Effector memory CD4-positive, alpha-beta T cell (primary cell): ENCODE data around the gene TRIM31.
"Not testable (repeated sequence)": the region's sequence is repeated elsewhere in the genome, so short reads cannot be mapped to it uniquely, and the experiment has no call there.

Source experiments
- DNase-seq, 3 donors: peaks; one replicate each; pipeline ENCODE4 v3.0.0-alpha.2; 2020
- H3K27ac ChIP-seq: 2 replicates; pipeline ENCODE4 v1.7.0; 2013; ENCODE audit warnings: mild to moderate bottlenecking, low read length, moderate library complexity; ENCODE audit not compliant: insufficient read depth, poor library complexity, severe bottlenecking
- H3K27me3 ChIP-seq: replicated peaks from 2 replicates; pipeline ENCODE4 v1.7.0; 2013; ENCODE audit warnings: mild to moderate bottlenecking, low read length; ENCODE audit not compliant: insufficient read depth, control insufficient read depth, poor library complexity, severe bottlenecking
- H3K36me3 ChIP-seq: 2 replicates; pipeline ENCODE4 v1.7.0; 2013; ENCODE audit warnings: mild to moderate bottlenecking, low read length, moderate library complexity; ENCODE audit not compliant: control insufficient read depth, insufficient read depth
- H3K4me1 ChIP-seq: 2 replicates; pipeline ENCODE4 v1.7.0; 2013; ENCODE audit warnings: low read length, mild to moderate bottlenecking; ENCODE audit not compliant: control insufficient read depth, insufficient read depth, poor library complexity, severe bottlenecking
- H3K4me3 ChIP-seq: 2 replicates; pipeline ENCODE4 v1.7.0; 2013; ENCODE audit warnings: low read length, low read depth, mild to moderate bottlenecking; ENCODE audit not compliant: insufficient read depth, poor library complexity, severe bottlenecking
- H3K9me3 ChIP-seq: 2 replicates; pipeline ENCODE4 v1.7.0; 2013; ENCODE audit warnings: mild to moderate bottlenecking, low read length, moderate library complexity; ENCODE audit not compliant: control insufficient read depth

The TRIM31 gene

DNA sequence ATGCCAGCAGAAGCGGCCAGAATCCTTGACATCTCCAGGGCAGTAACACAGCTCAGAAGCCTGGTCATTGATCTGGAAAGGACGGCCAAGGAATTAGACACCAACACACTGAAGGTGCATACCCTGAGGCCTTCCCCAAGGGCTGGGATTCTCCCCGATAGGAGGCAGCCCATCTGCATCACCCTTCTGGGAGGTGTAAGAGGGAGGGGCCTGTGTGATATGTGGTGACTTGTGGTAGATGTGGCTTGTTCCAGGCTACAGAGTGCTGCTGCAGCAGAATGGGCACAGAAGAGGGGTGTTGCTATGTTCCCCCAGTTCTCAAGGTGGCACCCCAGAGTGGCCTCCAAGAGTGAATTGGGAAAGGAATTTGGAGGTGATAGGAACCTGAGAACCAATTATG lies 34.2 kb upstream of the TRIM31 start:
- H3K9me3 ChIP-seq = no peaks in the 10 kb centered on the region
- no peak overlapping the region for H3K27ac ChIP-seq
- no peak for DNase-seq
- no peaks in the 10 kb centered on the region for H3K4me1 ChIP-seq
- H3K4me3 ChIP-seq = no peak overlapping the region
- peaks cover 3% of the 10 kb centered on the region for H3K27me3 ChIP-seq
- no peaks in the 10 kb centered on the region for H3K36me3 ChIP-seq

DNA sequence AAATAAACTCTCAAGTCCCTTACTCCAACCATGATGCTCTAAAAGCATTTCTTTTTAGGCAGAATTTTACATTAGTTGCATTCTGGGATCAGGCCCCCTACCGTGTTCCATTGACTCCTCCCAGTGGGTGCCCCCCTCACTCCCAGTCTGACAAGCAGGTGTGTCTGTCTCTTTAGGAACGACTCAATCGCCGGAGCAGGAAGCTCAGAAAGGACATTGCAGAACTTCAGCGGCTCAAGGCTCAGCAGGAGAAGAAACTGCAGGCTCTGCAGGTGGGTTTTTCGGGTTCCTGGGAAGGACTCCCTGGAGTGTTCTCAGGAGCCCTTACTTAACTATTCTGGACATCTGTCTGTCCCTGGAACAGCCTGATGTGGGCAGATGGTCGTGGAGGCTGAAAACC lies 32.9 kb upstream of the TRIM31 start:
- H3K27ac ChIP-seq = no peak overlapping the region
- H3K27me3 ChIP-seq = peaks cover 3% of the 10 kb centered on the region
- no peak for DNase-seq
- H3K4me3 ChIP-seq = no peak overlapping the region
- no peaks in the 10 kb centered on the region for H3K4me1 ChIP-seq
- no peaks in the 10 kb centered on the region for H3K36me3 ChIP-seq
- no peaks in the 10 kb centered on the region for H3K9me3 ChIP-seq

DNA sequence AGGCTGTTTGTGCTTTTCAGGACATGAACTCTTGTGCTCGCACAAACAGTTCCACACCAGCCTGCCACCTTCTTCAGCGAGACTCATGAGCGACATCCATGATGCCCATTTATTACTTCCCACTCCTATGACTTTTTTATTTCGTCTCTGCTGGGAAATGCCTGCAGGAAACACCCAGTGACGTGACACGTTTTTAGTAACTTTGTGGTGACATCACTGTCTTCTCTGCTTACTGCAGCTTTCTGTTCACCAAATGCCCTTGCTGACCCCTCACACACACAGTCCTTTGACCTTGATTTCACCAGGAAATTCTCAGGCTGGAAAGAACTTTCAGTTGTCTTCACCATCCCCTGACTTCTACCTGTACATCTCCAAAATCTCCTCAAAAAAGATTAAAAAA lies 31.9 kb upstream of the TRIM31 start:
- Histone ChIP-seq H3K36me3 (no peaks in the 10 kb centered on the region), H3K27me3 (peaks cover 3% of the 10 kb centered on the region), H3K4me1 (no peaks in the 10 kb centered on the region), H3K27ac (no peak overlapping the region), H3K9me3 (no peaks in the 10 kb centered on the region), H3K4me3 (no peak overlapping the region)
- no peak for DNase-seq

DNA sequence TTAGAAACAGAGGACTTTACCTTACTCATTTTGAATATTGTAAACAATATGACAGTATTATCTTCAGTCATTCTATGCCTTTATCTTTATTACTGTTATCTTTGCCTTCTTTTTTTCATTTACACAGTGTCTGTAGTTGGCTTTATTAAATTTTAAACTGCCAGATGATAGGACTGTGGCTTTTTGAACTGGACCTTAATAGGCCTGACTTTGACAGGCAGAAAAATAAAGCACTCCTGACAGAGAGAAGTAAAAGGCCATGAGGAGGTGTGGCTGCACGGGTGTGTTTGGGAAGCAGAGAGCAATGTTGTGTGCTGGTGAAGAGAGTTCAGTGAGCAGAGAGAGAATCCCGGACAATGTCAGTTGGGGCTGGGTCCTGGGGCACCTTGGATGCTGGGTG lies 30.9 kb upstream of the TRIM31 start:
- Histone ChIP-seq H3K36me3 (no peaks in the 10 kb centered on the region), H3K4me1 (no peaks in the 10 kb centered on the region), H3K27ac (no peak overlapping the region), H3K9me3 (no peaks in the 10 kb centered on the region), H3K27me3 (peaks cover 3% of the 10 kb centered on the region), H3K4me3 (no peak overlapping the region)
- DNase-seq = no peak

DNA sequence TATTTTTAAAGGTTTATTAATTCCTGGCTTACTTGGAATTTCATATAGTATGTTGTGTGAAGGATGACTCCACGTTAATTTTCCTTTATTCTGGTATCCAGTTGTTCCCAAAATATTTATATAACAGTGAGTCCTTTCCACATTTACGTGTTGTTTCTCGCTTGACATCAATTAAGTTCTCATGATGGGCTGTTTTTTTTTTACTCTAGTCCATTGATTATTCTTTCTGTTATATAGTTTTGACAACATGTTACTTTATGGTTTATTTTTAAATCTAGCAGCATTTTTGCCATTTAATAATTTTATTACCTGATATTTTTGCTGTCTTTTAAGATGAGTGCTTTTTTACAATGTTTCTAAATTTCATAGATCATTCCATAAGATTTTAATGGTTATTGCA lies 29.8 kb upstream of the TRIM31 start:
- Histone ChIP-seq H3K4me3 (no peak overlapping the region), H3K4me1 (no peaks in the 10 kb centered on the region), H3K9me3 (no peaks in the 10 kb centered on the region), H3K27me3 (peaks cover 3% of the 10 kb centered on the region), H3K36me3 (no peaks in the 10 kb centered on the region), H3K27ac (no peak overlapping the region)
- DNase-seq = no peak

DNA sequence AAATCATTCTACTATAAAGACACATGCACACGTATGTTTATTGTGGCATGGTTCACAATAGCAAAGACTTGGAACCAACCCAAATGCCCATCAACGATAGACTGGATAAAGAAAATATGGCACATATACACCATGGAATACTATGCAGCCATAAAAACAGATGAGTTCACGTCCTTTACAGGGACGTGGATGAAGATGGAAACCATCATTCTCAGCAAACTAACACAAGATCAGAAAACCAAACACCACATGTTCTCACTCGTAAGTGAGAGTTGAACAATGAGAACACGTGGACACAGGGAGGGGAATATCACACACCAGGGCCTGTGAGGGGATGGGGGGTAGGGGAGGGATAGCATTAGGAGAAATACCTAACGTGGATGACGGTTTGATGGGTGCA lies 27.4 kb upstream of the TRIM31 start:
- H3K27me3 ChIP-seq, H3K4me1 ChIP-seq, DNase-seq, H3K4me3 ChIP-seq, H3K27ac ChIP-seq, H3K9me3 ChIP-seq, H3K36me3 ChIP-seq: not testable (repeated sequence)

DNA sequence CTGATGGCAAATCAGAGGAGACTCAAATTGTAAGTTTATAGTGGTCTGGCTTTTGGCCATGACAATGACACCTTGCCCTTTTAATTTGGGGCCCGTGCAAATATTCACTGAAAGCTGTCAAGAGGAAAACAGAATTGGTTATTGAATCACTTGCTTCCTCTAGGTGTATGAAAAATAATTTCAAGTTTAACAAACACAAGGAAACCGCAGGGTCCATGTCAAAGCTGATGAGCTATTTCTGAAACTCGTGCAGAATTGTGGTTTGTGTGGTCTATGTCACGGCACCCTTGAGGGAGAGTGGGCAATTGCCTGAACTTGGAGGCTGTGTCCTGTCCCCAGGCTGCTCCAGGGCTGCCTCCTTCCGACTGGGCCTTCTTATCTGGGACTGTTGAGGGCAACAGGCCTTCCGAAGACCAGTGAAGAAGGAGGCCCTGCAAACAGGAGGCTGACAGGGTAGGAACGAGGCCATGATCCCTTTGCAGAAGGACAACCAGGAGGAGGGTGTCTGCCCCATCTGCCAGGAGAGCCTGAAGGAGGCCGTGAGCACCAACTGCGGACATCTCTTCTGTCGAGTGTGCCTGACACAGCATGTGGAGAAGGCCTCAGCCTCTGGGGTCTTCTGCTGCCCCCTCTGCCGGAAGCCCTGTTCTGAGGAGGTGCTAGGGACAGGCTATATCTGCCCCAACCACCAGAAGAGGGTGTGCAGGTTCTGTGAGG lies 23.8 kb upstream of the TRIM31 start:
- H3K9me3 ChIP-seq = no peaks in the 10 kb centered on the region
- H3K27me3 ChIP-seq = peaks cover 4% of the 10 kb centered on the region
- H3K27ac ChIP-seq = no peak overlapping the region
- no peaks in the 10 kb centered on the region for H3K4me1 ChIP-seq
- DNase-seq = no peak
- no peak overlapping the region for H3K4me3 ChIP-seq
- H3K36me3 ChIP-seq = no peaks in the 10 kb centered on the region

DNA sequence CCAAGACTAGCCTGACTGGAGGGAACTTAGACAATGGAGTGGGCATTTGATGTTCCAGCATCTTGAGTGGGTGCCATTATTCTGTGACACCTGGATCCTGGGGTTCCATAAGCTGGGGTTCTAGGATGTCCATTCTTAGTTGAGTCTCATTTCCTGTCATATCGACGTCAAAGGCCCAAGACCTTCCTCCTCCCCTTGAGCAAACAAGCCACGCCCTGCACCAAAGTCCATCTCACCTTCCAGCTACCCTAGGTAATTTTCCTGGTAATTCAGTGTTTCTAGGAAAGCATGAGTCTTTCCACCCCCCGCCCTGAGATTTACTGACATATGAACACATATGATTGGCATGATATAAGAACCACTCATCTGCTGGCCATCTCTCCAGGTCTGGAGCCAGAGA lies 22.9 kb upstream of the TRIM31 start, which contains the start of gene TRIM40:
Gene TRIM40 (plus strand): TSS at position 384 of the 400 bp plus-strand sequence. CDS start 897 bp downstream, outside the sequence.
- DNase-seq = no peak
- Histone ChIP-seq H3K27ac (no peak within 1 kb of the TSS), H3K27me3 (peaks cover 4% of the 10 kb centered on the region)

DNA sequence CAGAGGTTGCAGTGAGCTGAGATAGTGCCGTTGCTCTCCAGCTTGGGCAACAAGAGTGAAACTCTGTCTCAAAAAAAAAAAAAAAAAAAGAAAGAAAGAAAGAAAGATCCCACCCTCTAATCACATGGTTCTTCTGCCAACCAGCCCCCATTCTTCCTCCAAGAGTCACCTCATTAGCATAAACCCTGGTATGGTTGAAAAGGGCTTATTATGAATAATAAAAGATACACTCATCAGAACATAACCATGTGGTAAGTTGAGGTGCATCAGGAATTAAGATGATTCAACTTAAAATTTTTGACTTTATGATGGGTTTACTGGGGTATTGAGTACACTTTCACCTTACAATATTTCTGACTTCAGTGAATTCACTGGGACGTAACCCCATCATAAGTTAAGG lies 22.3 kb upstream of the TRIM31 start:
- peaks cover 6% of the 10 kb centered on the region for H3K4me1 ChIP-seq
- DNase-seq = no peak
- peaks cover 4% of the 10 kb centered on the region for H3K27me3 ChIP-seq
- H3K36me3 ChIP-seq = no peaks in the 10 kb centered on the region
- no peaks in the 10 kb centered on the region for H3K9me3 ChIP-seq
- no peak overlapping the region for H3K4me3 ChIP-seq
- H3K27ac ChIP-seq = no peak overlapping the region

More for the DNA sequence above, 22.9 kb upstream of the TRIM31 start, which contains the start of gene TRIM40:
- Histone ChIP-seq H3K4me3 (no peak within 1 kb of the TSS), H3K36me3 (no peaks in the 10 kb centered on the region), H3K4me1 (peaks cover 2% of the 10 kb centered on the region), H3K9me3 (no peaks in the 10 kb centered on the region)

DNA sequence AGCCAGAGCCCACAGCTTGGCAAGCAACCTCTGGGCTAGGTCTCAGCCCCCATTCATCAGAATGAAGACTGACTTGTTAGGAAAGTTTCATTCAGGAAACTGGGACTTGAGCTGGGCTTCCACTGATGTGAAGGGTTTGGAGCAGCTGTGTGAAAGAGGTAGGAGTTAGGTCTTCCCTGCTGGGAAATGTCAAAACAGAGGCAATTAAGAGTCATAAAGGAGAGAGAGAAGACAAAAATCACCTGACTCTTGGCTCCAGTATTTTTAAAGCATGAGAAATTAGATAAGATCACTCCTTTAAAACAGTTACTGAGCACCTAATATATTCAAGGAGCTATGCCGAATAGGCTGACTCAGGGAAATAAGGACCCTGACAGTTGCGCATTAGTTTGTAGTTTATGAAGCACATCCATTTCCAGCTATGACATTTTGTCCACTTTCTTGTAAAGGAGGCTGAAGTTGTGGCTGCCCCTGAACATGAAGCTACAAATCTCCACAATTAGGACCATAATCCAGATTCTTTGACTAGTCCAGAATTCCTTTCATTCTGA lies 19.1 kb upstream of the TRIM31 start:
- Histone ChIP-seq H3K36me3 (no peaks in the 10 kb centered on the region), H3K27me3 (peaks cover 13% of the 10 kb centered on the region), H3K27ac (no peak overlapping the region), H3K9me3 (no peaks in the 10 kb centered on the region), H3K4me1 (peaks cover 6% of the 10 kb centered on the region), H3K4me3 (no peak overlapping the region)
- no peak for DNase-seq
